ENCODE data around the gene DCHS2.
"Not testable (repeated sequence)": the region's sequence is repeated elsewhere in the genome, so short reads cannot be mapped to it uniquely, and the experiment has no call there.

The DCHS2 gene

GRCh38 chr4:154308207-154308606, 183.4 kb downstream of the DCHS2 start:
- no peak for DNase-seq

- peak; percentile 18 for DNase-seq
These were observed 184.1 kb downstream of the DCHS2 start for GRCh38 chr4:154307451-154307850.

- DNase-seq, result peak; percentile 50
These were observed 186.0 kb downstream of the DCHS2 start for GRCh38 chr4:154305616-154306015.

- DNase-seq, result no peak
These were observed 186.9 kb downstream of the DCHS2 start for GRCh38 chr4:154304679-154305078.

- no peak for DNase-seq
These were observed 196.8 kb downstream of the DCHS2 start for GRCh38 chr4:154294652-154295350.

- DNase-seq, result no peak
These were observed 198.2 kb downstream of the DCHS2 start for GRCh38 chr4:154293427-154293826.

GRCh38 chr4:154292589-154292988, 199.0 kb downstream of the DCHS2 start:
- DNase-seq, result no peak

GRCh38 chr4:154277172-154277571, 214.4 kb downstream of the DCHS2 start:
- DNase-seq, result no peak

GRCh38 chr4:154276496-154276895, 215.1 kb downstream of the DCHS2 start:
- no peak for DNase-seq

GRCh38 chr4:154254999-154255398, 236.6 kb downstream of the DCHS2 start:
- DNase-seq, result no peak

GRCh38 chr4:154234576-154234975, 257.0 kb downstream of the DCHS2 start:
- no peak for DNase-seq

GRCh38 chr4:154231806-154232478, 259.7 kb downstream of the DCHS2 start:
- peak; percentile 31 for DNase-seq

GRCh38 chr4:154230723-154231122, 260.9 kb downstream of the DCHS2 start:
- DNase-seq, result no peak

GRCh38 chr4:154230091-154230490, 261.5 kb downstream of the DCHS2 start:
- peak; percentile 4 for DNase-seq

- no peak for DNase-seq
These were observed 268.7 kb downstream of the DCHS2 start for GRCh38 chr4:154222875-154223274.

- no peak for DNase-seq
These were observed 273.5 kb downstream of the DCHS2 start for GRCh38 chr4:154218051-154218450.

- not testable (repeated sequence) for DNase-seq
These were observed 274.2 kb downstream of the DCHS2 start for GRCh38 chr4:154217384-154217783.

GRCh38 chr4:154211506-154211905, 280.1 kb downstream of the DCHS2 start:
- no peak for DNase-seq

- DNase-seq, result no peak
These were observed 283.2 kb downstream of the DCHS2 start for GRCh38 chr4:154208424-154208823.

GRCh38 chr4:154205471-154205870, 286.1 kb downstream of the DCHS2 start:
- peak; percentile 48 for DNase-seq

- no peak for DNase-seq
These were observed 296.9 kb downstream of the DCHS2 start for GRCh38 chr4:154194649-154195048.

- DNase-seq, result no peak
These were observed 299.0 kb downstream of the DCHS2 start for GRCh38 chr4:154192585-154192984.

- DNase-seq, result peak; percentile 67
These were observed 302.3 kb downstream of the DCHS2 start for GRCh38 chr4:154189346-154189745.

- no peak for DNase-seq
These were observed 304.7 kb downstream of the DCHS2 start for GRCh38 chr4:154186888-154187287.

- DNase-seq, result no peak
These were observed 305.6 kb downstream of the DCHS2 start for GRCh38 chr4:154186035-154186434.

Data from fibroblast of skin of right biceps (primary cell).